ENCODE measurements around the gene GPC1. TPM values are rescaled to one million over a fixed set of nuclear protein-coding genes. Genes with fewer than 3 reads are reported as not detected.

GPC1 gene
- total and polyA plus RNA-seq, 10 donors: 4.1 to 25.0 (median 15.1) TPM

- H3K27me3 ChIP-seq (replicated peaks in 1 of 7): no peaks in the 10 kb centered on the region
- peaks cover 0 to 14% (median 4%) of the 10 kb centered on the region in 6 donors for H3K4me1 ChIP-seq
- peak; percentile 66 for DNase-seq
- H3K4me3 ChIP-seq: no peak overlapping the region
- H3K9me3 ChIP-seq: peaks cover 0 to 4% (median 2%) of the 10 kb centered on the region in 8 donors
- peak in 1 of 3 donors; percentile 8 for TF ChIP-seq POLR2AphosphoS5 (IDR thresholded peaks at IDR 0.05)
- TF ChIP-seq CTCF (IDR thresholded peaks at IDR 0.05 in 8 of 11, conservative IDR thresholded peaks at IDR 0.05 in 3 of 11): no peak
- TF ChIP-seq POLR2A (IDR thresholded peaks at IDR 0.05): no peak
- WGBS, 5 donors: 75 to 84% (median 82%) methylated on average over 13 to 19 of the region's 19 CpGs
- no peak overlapping the region for H3K27ac ChIP-seq
- H3K36me3 ChIP-seq: peaks cover 0 to 35% (median 0%) of the 10 kb centered on the region in 6 donors
- intact Hi-C loops (cut with DNase I; ENCODE audit: low total_unique reads): no loop called here
Measured at GRCh38 chr2:240466579-240467148, 31.2 kb downstream of the GPC1 start.

- WGBS, 5 donors: 75 to 90% (median 80%) methylated on average over 2 to 12 of the region's 12 CpGs
Measured at GRCh38 chr2:240467149-240467642, 31.7 kb downstream of the GPC1 start.

GRCh38 chr2:240467659-240468302 lies 32.3 kb downstream of the GPC1 start:
- Histone ChIP-seq H3K36me3 (peaks cover 0 to 38% (median 0%) of the 10 kb centered on the region in 6 donors), H3K27me3 (replicated peaks in 1 of 7) (no peaks in the 10 kb centered on the region), H3K4me1 (peaks cover 0 to 14% (median 4%) of the 10 kb centered on the region in 6 donors), H3K4me3 (no peak overlapping the region), H3K27ac (no peak overlapping the region), H3K9me3 (peaks cover 0 to 15% (median 13%) of the 10 kb centered on the region in 8 donors)
- no peak for TF ChIP-seq CTCF (IDR thresholded peaks at IDR 0.05 in 8 of 11, conservative IDR thresholded peaks at IDR 0.05 in 3 of 11)
- peak in 1 of 3 donors; percentile 12 for TF ChIP-seq POLR2AphosphoS5 (IDR thresholded peaks at IDR 0.05)
- peak; percentile 68 for DNase-seq
- intact Hi-C loops (cut with DNase I; ENCODE audit: low total_unique reads): no loop called here
- 89 to 92% (median 90%) methylated on average over 15 to 22 of the region's 22 CpGs for WGBS, 5 donors

More at GRCh38 chr2:240467149-240467642, 31.7 kb downstream of the GPC1 start:
- Histone ChIP-seq H3K9me3 (peaks cover 0 to 9% (median 7%) of the 10 kb centered on the region in 8 donors), H3K27ac (no peak overlapping the region), H3K27me3 (replicated peaks in 1 of 7) (no peaks in the 10 kb centered on the region), H3K4me3 (no peak overlapping the region), H3K36me3 (peaks cover 0 to 35% (median 0%) of the 10 kb centered on the region in 6 donors), H3K4me1 (peaks cover 0 to 14% (median 4%) of the 10 kb centered on the region in 6 donors)
- TF ChIP-seq POLR2A (IDR thresholded peaks at IDR 0.05) (no peak), CTCF (IDR thresholded peaks at IDR 0.05 in 8 of 11, conservative IDR thresholded peaks at IDR 0.05 in 3 of 11) (no peak), POLR2AphosphoS5 (IDR thresholded peaks at IDR 0.05) (peak in 1 of 3 donors; percentile 13)
- DNase-seq: peak; percentile 54
- intact Hi-C loops (cut with DNase I; ENCODE audit: low total_unique reads): no loop called here
